Amniotic stem cell (primary cell): ENCODE measurements around the gene PTAFR.
"Not testable (repeated sequence)": the region's sequence is repeated elsewhere in the genome, so short reads cannot be mapped to it uniquely, and the experiment has no call there.

Experiments used
- DNase-seq: peaks from one replicate; lab custom pipeline; 2025; lab: John Stamatoyannopoulos, UW

PTAFR gene

GRCh38 chr1:28144203-28145135 is 32.0 kb downstream of the PTAFR start:
- no peak for DNase-seq

DNA sequence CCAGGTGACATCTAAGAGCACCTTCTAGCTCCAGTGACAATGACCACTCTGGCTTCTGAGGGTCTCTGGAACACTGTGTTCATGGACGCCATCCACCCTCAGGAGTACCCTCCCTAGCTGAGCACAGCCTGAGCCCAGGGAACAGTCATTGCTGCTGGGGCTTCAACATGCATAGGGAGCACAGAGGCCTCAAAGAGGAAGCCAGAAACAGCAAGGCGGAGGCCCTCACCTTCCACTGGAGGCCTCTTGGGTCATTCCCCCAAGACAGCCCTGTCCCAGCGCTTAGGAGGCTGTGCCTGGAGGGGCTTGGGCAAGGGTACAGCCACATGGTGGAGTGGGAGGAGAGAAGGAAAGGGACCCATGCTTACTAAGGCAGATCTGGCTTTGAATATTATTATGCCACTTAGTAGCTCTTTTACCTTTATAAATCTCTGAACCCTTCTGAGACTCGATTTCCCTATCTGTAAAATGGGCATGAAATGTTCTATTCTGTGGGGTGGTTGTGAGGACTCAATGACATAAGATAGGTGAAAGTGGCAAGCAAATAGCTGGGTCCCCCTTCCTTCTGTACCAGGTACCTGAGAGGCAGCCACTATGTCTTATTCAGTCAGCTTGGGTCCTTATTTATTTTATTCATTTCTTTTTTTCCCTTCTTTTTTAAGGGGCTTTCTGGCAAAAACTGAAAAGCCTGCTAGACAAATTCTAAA is 32.8 kb downstream of the PTAFR start:
- DNase-seq = no peak

DNA sequence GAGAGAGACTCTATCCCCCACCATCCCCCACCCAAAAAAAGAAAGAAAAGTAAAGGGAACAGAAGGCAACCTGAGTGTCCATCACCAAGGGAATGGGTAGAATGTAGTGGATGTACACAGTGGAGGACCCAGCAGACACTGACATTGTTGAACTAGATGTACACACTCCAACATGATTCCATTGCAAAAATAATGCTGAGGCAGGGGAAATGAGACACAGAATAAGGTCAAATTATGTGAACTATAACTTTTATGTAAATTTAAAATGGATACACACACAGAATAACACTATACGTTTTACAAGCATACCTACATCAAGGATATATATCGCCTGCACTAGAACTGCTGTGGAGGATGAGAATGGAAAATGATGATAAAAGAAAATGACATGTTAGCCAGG is 34.8 kb downstream of the PTAFR start:
- DNase-seq = no peak

GRCh38 chr1:28139866-28140265 is 36.6 kb downstream of the PTAFR start:
- DNase-seq = not testable (repeated sequence)

GRCh38 chr1:28139025-28139712 is 37.3 kb downstream of the PTAFR start:
- DNase-seq = no peak

- no peak for DNase-seq
Observed at GRCh38 chr1:28136922-28137613, 39.4 kb downstream of the PTAFR start.

DNA sequence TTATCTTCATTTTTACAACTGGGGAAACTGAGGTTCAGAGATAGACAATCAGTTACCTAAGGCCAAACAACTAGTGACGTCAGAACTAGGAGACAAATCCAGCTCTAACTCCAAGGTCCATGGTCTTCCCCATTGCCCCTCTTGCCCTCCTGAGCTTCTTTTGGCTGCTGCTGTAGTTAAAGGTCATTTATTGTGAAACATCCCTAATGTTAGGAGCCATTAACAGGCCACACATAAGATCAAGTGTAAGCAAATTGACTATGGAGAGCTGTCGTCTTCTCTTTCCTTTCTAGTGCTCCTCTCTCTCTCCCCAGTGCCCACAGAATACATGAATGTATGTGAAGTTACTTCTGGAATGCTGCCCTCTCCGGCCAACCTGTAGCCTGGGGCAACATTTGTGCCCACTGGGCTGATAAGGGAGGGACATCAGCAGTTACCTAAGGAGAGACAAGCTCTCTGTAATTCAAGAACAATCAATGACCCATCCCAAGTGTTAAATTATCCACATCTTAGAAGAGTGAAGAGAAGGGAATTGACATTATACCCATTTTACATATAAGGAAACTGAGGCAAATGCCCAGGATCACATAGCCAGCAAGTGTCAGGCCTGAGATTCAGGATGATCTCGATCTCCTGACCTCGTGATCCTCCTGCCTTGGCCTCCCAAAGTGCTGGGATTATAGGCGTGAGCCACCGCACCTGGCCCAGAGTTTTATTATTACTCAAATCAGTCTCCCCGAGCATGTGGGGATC is 40.1 kb downstream of the PTAFR start:
- DNase-seq = no peak

GRCh38 chr1:28135371-28136168 is 40.9 kb downstream of the PTAFR start:
- DNase-seq = no peak

- no peak for DNase-seq
Observed at GRCh38 chr1:28134651-28135207, 41.8 kb downstream of the PTAFR start.

DNA sequence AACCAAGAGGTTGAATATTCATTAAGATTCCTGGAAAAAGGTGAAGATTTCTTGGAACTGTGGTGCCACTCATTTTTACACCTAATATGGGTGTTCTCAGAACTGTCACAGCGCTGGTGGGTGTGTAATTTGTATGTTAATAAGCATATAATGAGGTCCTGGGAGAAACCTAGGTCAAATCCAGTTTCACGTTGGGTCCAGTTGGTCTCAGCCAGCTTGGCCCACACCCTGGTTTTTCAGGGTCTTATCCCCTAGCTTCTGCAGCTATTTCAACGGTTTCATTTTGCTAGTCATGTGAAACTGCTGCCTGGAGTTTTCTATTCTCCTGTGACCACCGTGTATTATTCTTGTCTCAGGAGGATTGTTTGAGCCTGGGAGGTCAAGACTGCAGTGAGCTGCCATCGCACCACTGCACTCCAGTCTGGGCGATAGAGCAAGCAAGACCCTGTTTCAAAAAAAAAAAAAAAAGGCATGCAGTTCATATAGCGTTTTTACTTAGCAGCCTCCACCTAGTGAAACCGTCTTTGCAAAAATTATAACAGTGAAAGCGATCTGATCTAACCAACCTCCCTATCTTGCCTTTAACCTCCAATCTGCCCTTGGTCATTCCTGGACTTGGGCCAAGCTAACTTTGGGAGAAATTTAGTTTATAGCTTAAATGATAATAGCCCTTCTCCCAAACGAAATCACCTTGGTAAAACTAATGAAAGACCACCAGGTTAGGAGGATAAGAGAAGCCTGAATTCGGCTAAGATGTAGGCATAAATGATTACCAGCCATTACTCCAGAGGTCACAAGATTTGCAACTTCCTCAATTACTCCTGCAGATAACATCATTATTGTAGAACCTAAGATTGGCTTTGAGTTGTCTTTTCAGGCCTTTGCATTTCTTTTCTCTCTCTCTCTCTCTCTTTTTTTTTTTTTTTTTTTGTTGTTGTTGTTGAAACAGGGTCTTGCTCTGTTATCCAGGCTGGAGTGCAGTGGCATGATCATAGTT is 44.0 kb downstream of the PTAFR start:
- no peak for DNase-seq

DNA sequence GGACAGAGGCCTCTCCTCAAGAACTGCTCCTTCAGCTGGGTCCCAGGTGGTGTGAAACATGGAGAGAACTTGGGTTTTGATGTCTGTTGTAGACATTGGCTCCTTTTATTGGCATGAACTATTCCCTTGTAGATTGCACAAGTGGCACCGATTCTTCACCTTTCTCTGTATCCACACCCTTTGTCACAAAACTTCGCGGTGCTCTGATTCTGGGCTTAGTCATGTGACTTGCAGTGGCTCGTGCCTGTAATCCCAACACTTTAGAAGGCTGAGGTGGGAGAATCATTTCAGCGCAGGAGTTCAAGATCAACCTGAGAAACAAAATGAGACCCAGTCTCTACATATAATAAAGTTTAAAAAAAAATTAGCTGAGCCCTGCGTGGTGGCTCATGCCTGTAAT is 45.6 kb downstream of the PTAFR start:
- DNase-seq = no peak

DNA sequence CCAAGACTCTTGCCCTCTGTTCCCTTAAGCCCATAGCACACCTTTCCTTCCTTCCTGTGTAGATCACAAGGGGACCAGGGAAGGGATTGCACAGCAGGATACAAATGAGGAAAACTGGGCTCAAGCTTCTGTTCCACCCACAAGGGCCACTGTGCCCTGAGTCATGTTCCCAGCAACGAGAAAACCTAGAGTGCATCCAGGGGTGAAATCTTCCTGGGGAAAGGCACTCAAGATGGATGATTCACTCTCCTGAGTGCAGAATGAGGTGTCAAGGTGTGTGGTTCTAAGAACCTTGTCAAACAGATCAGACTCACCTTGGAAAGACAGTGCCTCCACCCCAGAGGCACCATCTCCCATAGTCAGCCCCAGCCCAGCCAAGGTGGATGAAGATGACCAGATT is 47.3 kb downstream of the PTAFR start:
- DNase-seq = no peak

DNA sequence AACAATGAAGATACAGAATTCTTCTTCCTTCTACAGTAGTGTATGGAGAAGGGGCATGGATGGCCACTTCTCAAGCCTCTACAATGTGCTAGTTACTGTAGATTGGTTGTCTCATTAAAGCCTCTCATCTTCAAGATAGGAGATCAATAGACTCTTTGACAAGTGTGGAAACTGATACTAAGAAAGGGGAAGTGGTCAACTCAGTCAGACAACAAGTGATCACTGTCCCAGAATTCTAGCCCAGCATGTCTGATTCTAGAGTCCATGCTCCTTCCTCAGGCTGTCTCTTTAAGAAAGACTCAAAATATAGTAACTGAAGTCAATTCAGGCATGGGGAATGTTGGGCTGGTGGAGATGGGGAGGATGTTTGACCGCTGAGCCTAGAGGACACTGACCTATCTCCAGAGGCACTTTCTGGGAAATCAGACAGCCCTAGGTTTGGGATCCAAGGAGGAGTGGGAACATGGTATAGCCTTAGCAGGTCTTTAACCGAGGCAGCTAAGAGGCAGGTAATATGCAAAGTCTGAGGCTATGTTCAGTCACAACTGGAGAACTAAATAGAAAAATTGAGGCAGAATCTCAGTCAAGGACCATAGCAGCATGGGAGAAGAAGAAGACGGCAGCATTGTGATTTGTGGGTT is 48.8 kb downstream of the PTAFR start:
- DNase-seq = no peak

- DNase-seq = no peak
Observed at GRCh38 chr1:28126783-28127490, 49.6 kb downstream of the PTAFR start.

- no peak for DNase-seq
Observed at GRCh38 chr1:28126212-28126611, 50.3 kb downstream of the PTAFR start.

- no peak for DNase-seq
Observed at GRCh38 chr1:28123461-28123961, 53.0 kb downstream of the PTAFR start.

- no peak for DNase-seq
Observed at GRCh38 chr1:28122183-28122582, 54.3 kb downstream of the PTAFR start.

- no peak for DNase-seq
Observed at GRCh38 chr1:28119556-28119955, 56.9 kb downstream of the PTAFR start.
